ENCODE results near the gene PSPC1.
"Not testable (repeated sequence)": the region's sequence is repeated elsewhere in the genome, so short reads cannot be mapped to it uniquely, and the experiment has no call there.

- not testable (repeated sequence) for TF ChIP-seq CTCF, POLR2A (IDR thresholded peaks at IDR 0.05)
These were observed 73.7 kb downstream of the PSPC1 start for GRCh38 chr13:19709039-19709438.
